Measurements from ENCODE around the gene PEX3. TPM values are rescaled to one million over a fixed set of nuclear protein-coding genes. Genes with fewer than 3 reads are reported as not detected.

The PEX3 gene
- total RNA-seq, 1 experiment from 2014 or later, result 17.9 TPM

DNA sequence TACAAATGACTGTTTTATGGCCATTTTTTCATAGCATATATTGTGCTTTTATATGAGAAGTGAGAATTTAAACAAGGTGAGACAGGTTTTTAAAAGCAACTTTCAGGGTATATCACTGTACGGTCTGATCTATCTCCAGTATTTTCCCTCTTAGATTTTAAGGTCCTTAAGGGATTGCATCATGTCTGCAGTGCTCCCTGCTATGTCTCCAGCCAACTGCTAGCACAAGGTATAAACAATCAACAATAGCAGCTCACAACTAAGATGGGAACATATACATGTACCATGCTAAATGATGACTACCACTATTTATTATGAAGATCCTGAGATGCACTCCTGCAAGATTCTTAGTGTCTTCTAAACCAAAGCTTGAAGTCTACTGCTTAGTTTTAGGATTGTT is 53.8 kb downstream of the PEX3 start:
- no peak overlapping the region for H2BK12ac ChIP-seq (ENCODE audit: insufficient read length, low read depth, low read length)
- no peak overlapping the region for H3K56ac ChIP-seq (ENCODE audit: insufficient read length, low read depth, low read length)
- no peak overlapping the region for H3T11ph ChIP-seq (ENCODE audit: low read length)
- no peak overlapping the region for H3K4ac ChIP-seq (ENCODE audit: low read depth, low read length)
- no peak overlapping the region for H3K4me2 ChIP-seq (ENCODE audit: insufficient read depth, insufficient read length, low read length)
- Mint-ChIP-seq H3K27ac (no peak overlapping the region), H3K9me3 (no peaks in the 10 kb centered on the region), H3K36me3 (ENCODE audit: insufficient read depth in 1 of 3, low read depth in 3 of 3) (peaks cover 16 to 69% (median 46%) of the 10 kb centered on the region in 3 experiments; a peak in 6 of 7 replicates), H3K4me1 (0 out of 4 replicates have a peak, but pooled peaks cover 0 to 1% of the 10 kb centered on the region in 2 experiments), H3K27me3 (ENCODE audit: low read depth) (no peaks in the 10 kb centered on the region), H3K4me3 (no peak overlapping the region)
- no peak for TF ChIP-seq CTCF (conservative IDR thresholded peaks at IDR 0.05)
- no peak overlapping the region for H4K8ac ChIP-seq (replicated peaks; ENCODE audit: insufficient read length, low read depth, low read length)
- no peaks in the 10 kb centered on the region for H3K9me3 ChIP-seq (ENCODE audit: control insufficient read depth, low read depth, low read length)
- no peaks in the 10 kb centered on the region for H3K27me3 ChIP-seq (ENCODE audit: insufficient read depth, low read length)
- H4K20me1 ChIP-seq (ENCODE audit: control insufficient read depth, insufficient read depth, insufficient read length), result no peaks in the 10 kb centered on the region
- no peak overlapping the region for H2AK5ac ChIP-seq (ENCODE audit: insufficient read length, low read length)
- H3K23ac ChIP-seq (ENCODE audit: insufficient read length, low read depth, low read length), result no peak overlapping the region
- no CpG with 5 or more reads among the region's 1 CpG for WGBS (ENCODE audit: extremely low coverage, insufficient read length, low lambda C conversion rate)
- H3K79me2 ChIP-seq (ENCODE audit: insufficient read depth, low read length), result no peaks in the 10 kb centered on the region
- no peak overlapping the region for H3K27ac ChIP-seq (ENCODE audit: insufficient read length, low read depth, low read length)
- no peaks in the 10 kb centered on the region for H3K4me1 ChIP-seq (ENCODE audit: insufficient read depth, low read length)
- no peak overlapping the region for H2AFZ ChIP-seq (ENCODE audit: low read length)
- no peaks in the 10 kb centered on the region for H3K79me1 ChIP-seq (ENCODE audit: insufficient read depth, low read depth, low read length, poor library complexity, severe bottlenecking)
- no peak overlapping the region for H2BK20ac ChIP-seq (ENCODE audit: low read depth, low read length, poor library complexity, severe bottlenecking)
- H2BK120ac ChIP-seq (ENCODE audit: low read depth, low read length, poor library complexity, severe bottlenecking), result no peak overlapping the region
- no peak overlapping the region for H2BK15ac ChIP-seq (ENCODE audit: low read depth, low read length)
- no peak overlapping the region for H4K91ac ChIP-seq (ENCODE audit: insufficient read length, low read depth, low read length)
- no peak overlapping the region for H3K18ac ChIP-seq (ENCODE audit: insufficient read length, low read depth, low read length)
- no peak overlapping the region for H2BK5ac ChIP-seq (ENCODE audit: insufficient read length, low read length)
- H3K23me2 ChIP-seq (ENCODE audit: insufficient read length, low read depth, low read length, poor library complexity, severe bottlenecking), result no peaks in the 10 kb centered on the region
- no peak overlapping the region for H4K5ac ChIP-seq (ENCODE audit: insufficient read length, low read depth, low read length)
- no peak overlapping the region for H3K14ac ChIP-seq (ENCODE audit: insufficient read depth, low read length)
- DNase-seq, result no peak
- H3K9ac ChIP-seq (ENCODE audit: extremely low read depth, insufficient read length, low read length), result no peak overlapping the region
